ENCODE results near the gene VTI1B. TPM values are rescaled to one million over a fixed set of nuclear protein-coding genes. Genes with fewer than 3 reads are reported as not detected.

VTI1B gene
- polyA plus RNA-seq, 1 donor (not counting 4 experiments of a cell fraction or from before 2014, with no cell fraction given), result 94.4 TPM

- FAIRE-seq (peak; percentile 59), DNase-seq (ENCODE audit: low read depth, low spot score) (no peak)
- H3K27ac ChIP-seq (ENCODE audit: control insufficient read depth, insufficient read depth, low read length), result no peak overlapping the region
- peaks cover 53% of the 10 kb centered on the region for H3K79me2 ChIP-seq (ENCODE audit: control insufficient read depth, insufficient read depth, low read length)
- H2AFZ ChIP-seq (ENCODE audit: control insufficient read depth, low read length), result no peak overlapping the region
- H3K27me3 ChIP-seq (ENCODE audit: control insufficient read depth, extremely low read depth, insufficient read depth, low read length), result no peaks in the 10 kb centered on the region
- H3K9me1 ChIP-seq (ENCODE audit: control insufficient read depth, extremely low read depth, insufficient read depth, low read length), result peaks cover 2% of the 10 kb centered on the region
- H3K4me3 ChIP-seq (ENCODE audit: control insufficient read depth in 2 of 3, extremely low read depth in 1 of 3, insufficient read depth in 2 of 3, low read depth in 1 of 3, low read length in 3 of 3), result no peak overlapping the region
- TF ChIP-seq CTCF (optimal IDR thresholded peaks at IDR 0.05 in 1 of 3, IDR thresholded peaks at IDR 0.05 in 1 of 3, conservative IDR thresholded peaks at IDR 0.05 in 1 of 3; ENCODE audit: extremely low read depth in 1 of 3, insufficient read depth in 2 of 3, low read length in 3 of 3), result no peak
- TF ChIP-seq EZH2 (IDR thresholded peaks at IDR 0.05; ENCODE audit: low read length), result no peak
- dilution Hi-C loops (cut with MboI; ENCODE audit: extremely low pct_ligation_motif_present, low sequenced_read_pairs), result no loop called here
- no peak overlapping the region for H3K4me2 ChIP-seq (ENCODE audit: control insufficient read depth, extremely low read depth, insufficient read depth, low read depth, low read length)
- H3K36me3 ChIP-seq (ENCODE audit: control insufficient read depth in 2 of 2, extremely low read depth in 1 of 2, insufficient read depth in 2 of 2, low read length in 2 of 2), result peaks cover 19 to 36% of the 10 kb centered on the region in 2 experiments
- H3K9ac ChIP-seq (ENCODE audit: control insufficient read depth, extremely low read depth, insufficient read depth, low read length), result no peak overlapping the region
- no peaks in the 10 kb centered on the region for H3K9me3 ChIP-seq (ENCODE audit: control insufficient read depth, low read depth, low read length)
- peaks cover 3% of the 10 kb centered on the region for H4K20me1 ChIP-seq (ENCODE audit: control insufficient read depth, extremely low read depth, insufficient read depth, low read length)
- H3K4me1 ChIP-seq (ENCODE audit: control insufficient read depth, extremely low read depth, insufficient read depth, low read length), result peaks cover 6% of the 10 kb centered on the region
Observed at GRCh38 chr14:67680121-67680602, 5.7 kb upstream of the VTI1B start.

GRCh38 chr14:67679006-67679405 lies 4.6 kb upstream of the VTI1B start:
- Histone ChIP-seq H3K4me3 (ENCODE audit: control insufficient read depth in 2 of 3, extremely low read depth in 1 of 3, insufficient read depth in 2 of 3, low read depth in 1 of 3, low read length in 3 of 3) (no peak overlapping the region), H3K27me3 (ENCODE audit: control insufficient read depth, extremely low read depth, insufficient read depth, low read length) (no peaks in the 10 kb centered on the region), H2AFZ (ENCODE audit: control insufficient read depth, low read length) (no peak overlapping the region), H3K9me3 (ENCODE audit: control insufficient read depth, low read depth, low read length) (no peaks in the 10 kb centered on the region), H3K79me2 (ENCODE audit: control insufficient read depth, insufficient read depth, low read length) (peaks cover 49% of the 10 kb centered on the region), H4K20me1 (ENCODE audit: control insufficient read depth, extremely low read depth, insufficient read depth, low read length) (peaks cover 3% of the 10 kb centered on the region), H3K9ac (ENCODE audit: control insufficient read depth, extremely low read depth, insufficient read depth, low read length) (no peak overlapping the region), H3K4me2 (ENCODE audit: control insufficient read depth, extremely low read depth, insufficient read depth, low read depth, low read length) (no peak overlapping the region), H3K36me3 (ENCODE audit: control insufficient read depth in 2 of 2, extremely low read depth in 1 of 2, insufficient read depth in 2 of 2, low read length in 2 of 2) (peaks cover 17 to 28% of the 10 kb centered on the region in 2 experiments), H3K9me1 (ENCODE audit: control insufficient read depth, extremely low read depth, insufficient read depth, low read length) (peaks cover 2% of the 10 kb centered on the region), H3K4me1 (ENCODE audit: control insufficient read depth, extremely low read depth, insufficient read depth, low read length) (peaks cover 6% of the 10 kb centered on the region), H3K27ac (ENCODE audit: control insufficient read depth, insufficient read depth, low read length) (no peak overlapping the region)
- dilution Hi-C loops (cut with MboI; ENCODE audit: extremely low pct_ligation_motif_present, low sequenced_read_pairs), result no loop called here
- no peak for TF ChIP-seq CTCF (optimal IDR thresholded peaks at IDR 0.05 in 1 of 3, IDR thresholded peaks at IDR 0.05 in 1 of 3, conservative IDR thresholded peaks at IDR 0.05 in 1 of 3; ENCODE audit: extremely low read depth in 1 of 3, insufficient read depth in 2 of 3, low read length in 3 of 3)
- no peak for TF ChIP-seq EZH2 (IDR thresholded peaks at IDR 0.05; ENCODE audit: low read length)
- DNase-seq (ENCODE audit: low read depth, low spot score), result no peak
- no peak for FAIRE-seq

All from keratinocyte (primary cell).